ENCODE results near the gene SYNPO2.

DNA sequence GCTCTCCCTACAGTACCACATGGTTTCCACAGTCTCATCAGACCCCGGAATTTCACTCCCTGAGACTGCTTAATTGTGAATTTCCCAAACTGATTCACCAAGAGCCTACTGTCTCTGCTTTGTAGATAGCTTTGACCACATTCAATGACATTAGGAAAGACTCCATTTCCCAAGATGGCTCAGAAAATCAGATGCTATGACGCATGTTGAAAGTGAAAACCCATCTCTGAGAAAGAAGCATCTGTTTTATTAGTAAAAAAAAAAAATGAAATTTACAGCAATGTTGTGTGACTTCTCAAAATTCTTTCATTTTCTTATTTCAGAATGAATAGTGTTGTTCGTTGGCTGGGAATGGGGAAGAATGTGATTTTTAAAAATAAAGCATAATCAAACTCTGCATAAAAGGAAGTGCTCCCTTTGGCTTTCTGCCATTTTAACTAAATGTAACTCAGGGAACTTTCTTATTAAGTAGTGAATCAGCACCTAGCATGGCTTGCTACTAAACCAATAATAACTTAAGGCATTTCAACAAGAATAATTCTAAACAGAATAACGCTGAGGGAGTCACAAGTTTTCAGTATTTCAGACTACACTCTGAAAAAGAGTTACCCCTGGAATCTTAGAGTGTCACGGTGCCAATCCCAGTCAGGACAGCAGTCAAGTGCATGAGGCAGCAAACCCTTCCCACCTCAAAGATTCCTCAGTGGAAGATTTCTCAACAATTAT is 149.6 kb downstream of the SYNPO2 start:
- TF ChIP-seq, protein P1, sequence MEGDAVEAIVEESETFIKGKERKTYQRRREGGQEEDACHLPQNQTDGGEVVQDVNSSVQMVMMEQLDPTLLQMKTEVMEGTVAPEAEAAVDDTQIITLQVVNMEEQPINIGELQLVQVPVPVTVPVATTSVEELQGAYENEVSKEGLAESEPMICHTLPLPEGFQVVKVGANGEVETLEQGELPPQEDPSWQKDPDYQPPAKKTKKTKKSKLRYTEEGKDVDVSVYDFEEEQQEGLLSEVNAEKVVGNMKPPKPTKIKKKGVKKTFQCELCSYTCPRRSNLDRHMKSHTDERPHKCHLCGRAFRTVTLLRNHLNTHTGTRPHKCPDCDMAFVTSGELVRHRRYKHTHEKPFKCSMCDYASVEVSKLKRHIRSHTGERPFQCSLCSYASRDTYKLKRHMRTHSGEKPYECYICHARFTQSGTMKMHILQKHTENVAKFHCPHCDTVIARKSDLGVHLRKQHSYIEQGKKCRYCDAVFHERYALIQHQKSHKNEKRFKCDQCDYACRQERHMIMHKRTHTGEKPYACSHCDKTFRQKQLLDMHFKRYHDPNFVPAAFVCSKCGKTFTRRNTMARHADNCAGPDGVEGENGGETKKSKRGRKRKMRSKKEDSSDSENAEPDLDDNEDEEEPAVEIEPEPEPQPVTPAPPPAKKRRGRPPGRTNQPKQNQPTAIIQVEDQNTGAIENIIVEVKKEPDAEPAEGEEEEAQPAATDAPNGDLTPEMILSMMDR (IDR thresholded peaks at IDR 0.05), result no peak
- TF ChIP-seq POLR2A (IDR thresholded peaks at IDR 0.05), result no peak
